ENCODE data around the gene TRIM24.

Gene TRIM24

GRCh38 chr7:138602451-138602850, 142.4 kb downstream of the TRIM24 start:
- Histone ChIP-seq H3K27ac (no peak overlapping the region), H3K9me3 (ENCODE audit: severe bottlenecking) (no peaks in the 10 kb centered on the region), H3K4me3 (ENCODE audit: low read depth, low read length) (no peak overlapping the region), H3K27me3 (ENCODE audit: insufficient read depth, low read depth, severe bottlenecking) (no peaks in the 10 kb centered on the region), H3K36me3 (no peaks in the 10 kb centered on the region)
- no peak for DNase-seq
- TF ChIP-seq CTCF (IDR thresholded peaks at IDR 0.05; ENCODE audit: low read depth, low read length), result no peak

- no peaks in the 10 kb centered on the region for H3K9me3 ChIP-seq (ENCODE audit: severe bottlenecking)
- no peaks in the 10 kb centered on the region for H3K36me3 ChIP-seq
- DNase-seq, result no peak
- no peaks in the 10 kb centered on the region for H3K27me3 ChIP-seq (ENCODE audit: insufficient read depth, low read depth, severe bottlenecking)
- H3K4me3 ChIP-seq (ENCODE audit: low read depth, low read length), result no peak overlapping the region
- H3K27ac ChIP-seq, result no peak overlapping the region
- TF ChIP-seq CTCF (IDR thresholded peaks at IDR 0.05; ENCODE audit: low read depth, low read length), result no peak
Measured at GRCh38 chr7:138603549-138604318, 143.7 kb downstream of the TRIM24 start.

- H3K4me3 ChIP-seq (ENCODE audit: low read depth, low read length), result no peak overlapping the region
- no peaks in the 10 kb centered on the region for H3K36me3 ChIP-seq
- H3K27ac ChIP-seq, result no peak overlapping the region
- no peak for TF ChIP-seq CTCF (IDR thresholded peaks at IDR 0.05; ENCODE audit: low read depth, low read length)
- H3K27me3 ChIP-seq (ENCODE audit: insufficient read depth, low read depth, severe bottlenecking), result no peaks in the 10 kb centered on the region
- no peak for DNase-seq
- H3K9me3 ChIP-seq (ENCODE audit: severe bottlenecking), result no peaks in the 10 kb centered on the region
Measured at GRCh38 chr7:138606236-138606635, 146.2 kb downstream of the TRIM24 start.

DNA sequence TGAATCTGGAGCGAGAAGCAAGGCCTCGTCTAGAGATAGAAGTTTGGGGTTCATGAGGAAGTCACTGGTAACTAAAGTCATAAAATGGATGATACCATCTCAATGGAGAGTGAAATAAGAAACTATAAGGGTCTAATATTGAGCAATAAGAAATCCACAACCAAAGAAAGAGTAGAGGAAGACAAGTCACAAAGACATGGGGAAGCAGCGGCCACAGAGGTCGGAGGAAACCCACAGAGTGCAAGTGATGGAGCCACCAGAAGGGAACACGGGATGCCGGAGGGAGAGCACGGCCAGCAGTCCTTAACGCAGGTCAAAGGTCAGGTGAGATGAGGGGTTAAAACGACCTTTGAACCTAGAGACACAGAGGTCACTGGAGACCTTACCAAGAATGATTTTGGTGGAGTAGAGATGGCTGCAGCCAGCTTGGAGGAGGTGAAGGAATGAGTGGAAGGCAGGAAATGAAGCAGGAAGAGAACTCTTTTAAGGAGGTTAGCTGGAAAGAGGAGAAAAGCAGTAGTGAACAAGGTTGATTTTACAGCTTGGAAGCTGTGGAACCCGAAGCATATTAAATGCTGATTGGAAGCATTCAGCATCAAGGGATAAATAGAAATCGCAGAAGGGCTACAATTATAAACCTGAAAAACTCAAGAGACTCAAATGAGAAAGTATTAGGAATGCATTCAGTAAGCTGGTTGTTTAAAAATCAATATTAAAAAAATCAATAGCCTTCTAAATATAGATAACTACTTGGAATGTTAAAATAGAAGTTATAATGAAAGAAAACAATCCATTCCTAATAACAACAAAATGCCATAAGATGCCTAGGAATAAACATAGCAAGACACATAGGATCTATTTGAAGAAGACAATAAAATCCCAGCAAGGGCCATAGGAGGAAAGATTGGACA, 147.4 kb downstream of the TRIM24 start:
- Histone ChIP-seq H3K9me3 (ENCODE audit: severe bottlenecking) (no peaks in the 10 kb centered on the region), H3K4me3 (ENCODE audit: low read depth, low read length) (no peak overlapping the region), H3K27ac (no peak overlapping the region), H3K27me3 (ENCODE audit: insufficient read depth, low read depth, severe bottlenecking) (no peaks in the 10 kb centered on the region), H3K36me3 (no peaks in the 10 kb centered on the region)
- no peak for DNase-seq
- no peak for TF ChIP-seq CTCF (IDR thresholded peaks at IDR 0.05; ENCODE audit: low read depth, low read length)

DNA sequence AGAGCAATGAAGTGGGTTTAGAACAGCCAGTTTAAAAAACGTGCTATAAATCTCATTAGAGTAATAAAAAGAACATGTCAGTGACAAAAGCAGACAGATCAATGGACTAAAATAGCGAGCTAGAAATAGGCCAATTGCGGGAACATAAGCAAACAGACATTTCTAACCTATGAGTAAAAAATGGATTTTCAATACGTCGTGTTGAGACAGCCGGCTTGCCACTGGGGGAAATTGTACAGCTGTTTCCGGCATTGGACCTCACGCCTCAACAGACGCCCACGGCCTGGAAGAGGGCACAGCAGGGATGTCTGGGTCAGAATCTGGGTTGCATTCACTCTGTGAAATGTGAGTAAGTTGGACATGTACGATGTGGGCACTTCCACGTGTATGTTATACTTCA, 148.2 kb downstream of the TRIM24 start:
- no peak for TF ChIP-seq CTCF (IDR thresholded peaks at IDR 0.05; ENCODE audit: low read depth, low read length)
- H3K4me3 ChIP-seq (ENCODE audit: low read depth, low read length), result no peak overlapping the region
- no peak for DNase-seq
- H3K27ac ChIP-seq, result no peak overlapping the region
- H3K9me3 ChIP-seq (ENCODE audit: severe bottlenecking), result no peaks in the 10 kb centered on the region
- no peaks in the 10 kb centered on the region for H3K36me3 ChIP-seq
- no peaks in the 10 kb centered on the region for H3K27me3 ChIP-seq (ENCODE audit: insufficient read depth, low read depth, severe bottlenecking)
